HepG2 (cell line): ENCODE measurements around the gene ISLR2. TPM values are rescaled to one million over a fixed set of nuclear protein-coding genes. Genes with fewer than 3 reads are reported as not detected.

Source experiments
- ATAC-seq: fragments of 200-7000 bp; cut with Tn5 transposase; 3 replicates; pipeline ENCODE4 v1.9.1; 2020; ENCODE audit warnings: mild to moderate bottlenecking, moderate library complexity
- BruUV-seq: library from RNA; stranded (reverse); fragments of 400-500 nt; replicated peaks from 2 replicates; lab custom pipeline; 2021; lab: Mats Ljungman, UMichigan
- CTCF ChIA-PET: fragments of 300-600 bp; formaldehyde crosslinking; extraction: SDS; loops from one replicate; lab custom pipeline; 2021; ENCODE audit warnings: low total read pairs, inconsistent platforms, low intra/inter-chr PET ratio; lab: Yijun Ruan, JAX
- POLR2A ChIA-PET: fragments of 350-600 bp; sonication (Branson Sonifier 250); formaldehyde crosslinking; loops from one replicate; lab custom pipeline; 2020; ENCODE audit warnings: antibody characterized with exemption, inconsistent platforms; lab: Yijun Ruan, JAX
- DNase-seq: peaks from one replicate; pipeline ENCODE4 v3.0.0-alpha.2; 2015; ENCODE audit warnings: low spot score
- FAIRE-seq: peaks from 3 replicates; lab custom pipeline; 2011; peaks lifted over from hg19 to GRCh38; lab: Jason Lieb, UNC
- H2AFZ ChIP-seq: one replicate; pipeline ENCODE4 v1.6.1; 2011; ENCODE audit warnings: low read length, inconsistent platforms
- H3K27ac ChIP-seq: fragments of 300-600 bp; 3 replicates; pipeline ENCODE4 v1.8.0; 2011; ENCODE audit warnings: mixed run types, mild to moderate bottlenecking, mixed read lengths, low read length, inconsistent platforms; ENCODE audit not compliant: insufficient read depth; ENCODE audit errors: extremely low read length
- H3K27me3 ChIP-seq, 2 experiments: fragments of 200-600 bp in 1 of 2; 2 replicates in 1 of 2; 3 replicates in 1 of 2; pipeline versions ENCODE4 v1.6.0 to v1.8.0; 2011; ENCODE audit warnings: low read length in 2 of 2, mild to moderate bottlenecking in 2 of 2, moderate library complexity in 2 of 2, inconsistent platforms in 1 of 2; ENCODE audit not compliant: insufficient read depth in 2 of 2, control insufficient read depth in 1 of 2
- H3K36me3 ChIP-seq, 2 experiments: fragments of 200-600 bp in 1 of 2; replicated peaks in 1 of 2; 2 replicates in 1 of 2; 3 replicates in 1 of 2; pipeline versions ENCODE4 v1.5.1 to v1.8.0; 2011; ENCODE audit warnings: low read length in 2 of 2, inconsistent platforms in 1 of 2; ENCODE audit not compliant: insufficient read depth in 2 of 2, control insufficient read depth in 1 of 2
- H3K4me1 ChIP-seq: 2 replicates; pipeline ENCODE4 v1.5.1; 2012; ENCODE audit warnings: low read length, inconsistent platforms; ENCODE audit not compliant: insufficient read depth
- H3K4me2 ChIP-seq: 2 replicates; pipeline ENCODE4 v1.6.0; 2011; ENCODE audit warnings: low read depth, low read length, inconsistent platforms
- H3K4me3 ChIP-seq, 3 experiments: fragments of 200-600 bp in 1 of 3; sonication (generic), shearing (Covaris generic) in 1 of 3; replicated peaks in 1 of 3; 2 replicates each; pipeline ENCODE4 v1.5.1; 2011 to 2016; ENCODE audit warnings: low read length in 3 of 3, inconsistent platforms in 2 of 3, low read depth in 2 of 3, mild to moderate bottlenecking in 2 of 3, control low read depth in 1 of 3, mixed read lengths in 1 of 3; ENCODE audit not compliant: insufficient read depth in 1 of 3
- H3K79me2 ChIP-seq: one replicate; pipeline ENCODE4 v1.6.1; 2011; ENCODE audit warnings: low read length, inconsistent platforms; ENCODE audit not compliant: insufficient read depth
- H3K9ac ChIP-seq: 2 replicates; pipeline ENCODE4 v1.6.0; 2011; ENCODE audit warnings: mild to moderate bottlenecking, low read depth, low read length, inconsistent platforms; ENCODE audit not compliant: insufficient read depth
- H3K9me3 ChIP-seq: 2 replicates; pipeline ENCODE4 v1.5.1; 2012; ENCODE audit warnings: mild to moderate bottlenecking, low read length
- H4K20me1 ChIP-seq: 2 replicates; pipeline ENCODE4 v1.6.0; 2011; ENCODE audit warnings: inconsistent platforms, mild to moderate bottlenecking, low read length, moderate library complexity; ENCODE audit not compliant: insufficient read depth
- MIER2 ChIP-seq: IDR thresholded peaks from 2 replicates; pipeline ENCODE4 v1.6.1; 2016; ENCODE audit warnings: missing biosample characterization, missing genetic modification reagents
- NFE2 ChIP-seq: sonication (generic); formaldehyde crosslinking; IDR thresholded peaks from 2 replicates; pipeline ENCODE4 v1.4.0; 2020; ENCODE audit warnings: missing genetic modification reagents
- NFYB ChIP-seq: sonication (generic); formaldehyde crosslinking; IDR thresholded peaks from 2 replicates; pipeline ENCODE4 v1.4.0; 2020; ENCODE audit warnings: missing genetic modification reagents
- POLR2A ChIP-seq, 2 experiments: IDR thresholded peaks; 2 replicates each; pipeline ENCODE4 v1.6.1; 2011; ENCODE audit warnings: low read depth in 2 of 2, low read length in 2 of 2, mild to moderate bottlenecking in 1 of 2, moderate library complexity in 1 of 2; ENCODE audit not compliant: insufficient read depth in 1 of 2
- ZNF563 ChIP-seq: sonication (generic); formaldehyde crosslinking; IDR thresholded peaks from 2 replicates; pipeline ENCODE4 v1.8.0; 2022; ENCODE audit warnings: mild to moderate bottlenecking, moderate library complexity, missing genetic modification reagents
- ZNF75D ChIP-seq: sonication (generic); formaldehyde crosslinking; IDR thresholded peaks from 2 replicates; pipeline ENCODE4 v1.8.1; 2023; ENCODE audit warnings: missing genetic modification reagents, mild to moderate bottlenecking, borderline replicate concordance
- WGBS: methylation state at CpG from one replicate; pipeline ENCODE4 v1.1.6; 2017; ENCODE audit warnings: low lambda C conversion rate; 5-methylcytosine and 5-hydroxymethylcytosine counted together
- in situ Hi-C: cut with HindIII; loops from 2 replicates; pipeline ENCODE4 v1.10.0; 2017; ENCODE audit warnings: low pct_unique_long_range_greater_than_20kb; ENCODE audit not compliant: extremely low pct_ligation_motif_present
- intact Hi-C: fragments of 100-400 bp; cut with micrococcal nuclease; formaldehyde crosslinking; loops from one replicate; pipeline ENCODE4 v1.10.0; 2022; ENCODE audit not compliant: unreplicated experiment
- polyA plus RNA-seq, 8 experiments: library from polyadenylated mRNA; depleted of rRNA in 3 of 8; stranded (reverse) in 7 of 8; unstranded in 1 of 8; fragments of >200 nt; fragmentation: Illumina TruSeq in 4 of 8; extraction: Trizol in 4 of 8; gene quantifications; 2 replicates each; pipeline versions ENCODE4 v1.2.1 to v1.2.3, GENCODE V29; 2011 to 2016; ENCODE audit warnings: low read depth in 4 of 8, missing spikeins in 1 of 8, mixed read lengths in 1 of 8; ENCODE audit not compliant: insufficient read depth in 1 of 8
- total RNA-seq, 5 experiments: library from RNA; depleted of rRNA; stranded (reverse); fragments of >200 nt; fragmentation: Illumina TruSeq; extraction: Trizol; gene quantifications; 2 replicates each; pipeline ENCODE4 v1.2.3, GENCODE V29; 2016; ENCODE audit warnings: low read depth in 1 of 5
- TF ChIP-seq, protein P1 (sequence below): IDR thresholded peaks from 2 replicates; pipeline ENCODE4 v1.6.1; 2016; ENCODE audit warnings: control low read depth
- TF ChIP-seq, protein P2 (sequence below): sonication (generic); formaldehyde crosslinking; IDR thresholded peaks from 2 replicates; pipeline ENCODE4 v1.8.1; 2023; ENCODE audit warnings: mild to moderate bottlenecking, inconsistent platforms, moderate library complexity, missing genetic modification reagents, borderline replicate concordance

The ISLR2 gene
- total and polyA plus RNA-seq, 2 of the 13 experiments (the other 11 are each of a cell fraction or from before 2014, with no cell fraction given), result not detected

- no peak overlapping the region for H2AFZ ChIP-seq
- 28% methylated on average over 7 of the region's 7 CpGs for WGBS
- H3K36me3 ChIP-seq, result no peaks in the 10 kb centered on the region
- H3K4me3 ChIP-seq, result no peak overlapping the region
- H3K4me1 ChIP-seq, result no peaks in the 10 kb centered on the region
- no peaks in the 10 kb centered on the region for H3K9me3 ChIP-seq
- no TSS peak for BruUV-seq
- DNase-seq (no peak), FAIRE-seq (no peak), ATAC-seq (no peak)
- in situ Hi-C loops, result no loop called here
- TF ChIP-seq POLR2A (IDR thresholded peaks at IDR 0.05; ENCODE audit: insufficient read depth in 1 of 2, low read depth in 2 of 2, low read length in 2 of 2) (no peak), NFYB (no peak), ZNF563 (CRISPR knock-in tag) (no peak), ZNF75D (CRISPR knock-in tag) (no peak), NFE2 (CRISPR knock-in tag) (no peak), MIER2 (CRISPR knock-in tag) (no peak)
- TF ChIP-seq, protein P1, sequence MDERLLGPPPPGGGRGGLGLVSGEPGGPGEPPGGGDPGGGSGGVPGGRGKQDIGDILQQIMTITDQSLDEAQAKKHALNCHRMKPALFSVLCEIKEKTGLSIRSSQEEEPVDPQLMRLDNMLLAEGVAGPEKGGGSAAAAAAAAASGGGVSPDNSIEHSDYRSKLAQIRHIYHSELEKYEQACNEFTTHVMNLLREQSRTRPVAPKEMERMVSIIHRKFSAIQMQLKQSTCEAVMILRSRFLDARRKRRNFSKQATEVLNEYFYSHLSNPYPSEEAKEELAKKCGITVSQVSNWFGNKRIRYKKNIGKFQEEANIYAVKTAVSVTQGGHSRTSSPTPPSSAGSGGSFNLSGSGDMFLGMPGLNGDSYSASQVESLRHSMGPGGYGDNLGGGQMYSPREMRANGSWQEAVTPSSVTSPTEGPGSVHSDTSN (CRISPR knock-in tag), result no peak
- TF ChIP-seq, protein P2, sequence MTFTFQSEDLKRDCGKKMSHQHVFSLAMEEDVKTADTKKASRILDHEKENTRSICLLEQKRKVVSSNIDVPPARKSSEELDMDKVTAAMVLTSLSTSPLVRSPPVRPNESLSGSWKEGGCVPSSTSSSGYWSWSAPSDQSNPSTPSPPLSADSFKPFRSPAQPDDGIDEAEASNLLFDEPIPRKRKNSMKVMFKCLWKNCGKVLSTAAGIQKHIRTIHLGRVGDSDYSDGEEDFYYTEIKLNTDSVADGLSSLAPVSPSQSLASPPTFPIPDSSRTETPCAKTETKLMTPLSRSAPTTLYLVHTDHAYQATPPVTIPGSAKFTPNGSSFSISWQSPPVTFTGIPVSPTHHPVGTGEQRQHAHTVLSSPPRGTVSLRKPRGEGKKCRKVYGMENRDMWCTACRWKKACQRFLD, result no peak
- no peaks in the 10 kb centered on the region for H3K79me2 ChIP-seq
- no peak overlapping the region for H3K9ac ChIP-seq
- ChIA-PET CTCF (no interaction called here), POLR2A (no interaction called here)
- H3K4me2 ChIP-seq, result no peak overlapping the region
- no peaks in the 10 kb centered on the region for H3K27me3 ChIP-seq
- intact Hi-C loops, result no loop called here
- H3K27ac ChIP-seq, result no peak overlapping the region
- H4K20me1 ChIP-seq, result no peaks in the 10 kb centered on the region
Measured at GRCh38 chr15:74109713-74110112, 20.7 kb upstream of the ISLR2 start.
